Keratinocyte (primary cell): ENCODE measurements around the gene MPO. TPM values are rescaled to one million over a fixed set of nuclear protein-coding genes. Genes with fewer than 3 reads are reported as not detected.
A peak's percentile ranks its signal among the peaks of the same experiment; 100 is the strongest.

Experiments used
- DNase-seq: peaks from one replicate; pipeline ENCODE4 v3.0.0-alpha.2; 2011; ENCODE audit warnings: low read depth, missing footprints, low spot score
- FAIRE-seq: peaks from 2 replicates; lab custom pipeline; 2011; peaks lifted over from hg19 to GRCh38; lab: Jason Lieb, UNC
- H2AFZ ChIP-seq: 2 replicates; pipeline ENCODE4 v1.6.0; 2012; ENCODE audit warnings: low read length, control low read depth, inconsistent platforms; ENCODE audit not compliant: control insufficient read depth
- H3K27ac ChIP-seq: 2 replicates; pipeline ENCODE4 v1.5.1; 2011; ENCODE audit warnings: low read length; ENCODE audit not compliant: control insufficient read depth, insufficient read depth
- H3K27me3 ChIP-seq: 3 replicates; pipeline ENCODE4 v1.6.0; 2011; ENCODE audit warnings: low read length; ENCODE audit not compliant: control insufficient read depth, insufficient read depth; ENCODE audit errors: extremely low read depth
- H3K36me3 ChIP-seq, 2 experiments: 2 replicates in 1 of 2; 3 replicates in 1 of 2; pipeline ENCODE4 v1.5.1; 2011; ENCODE audit warnings: low read length in 2 of 2, mild to moderate bottlenecking in 1 of 2; ENCODE audit not compliant: control insufficient read depth in 2 of 2, insufficient read depth in 2 of 2; ENCODE audit errors: extremely low read depth in 1 of 2
- H3K4me1 ChIP-seq: 3 replicates; pipeline ENCODE4 v1.5.1; 2011; ENCODE audit warnings: low read length; ENCODE audit not compliant: control insufficient read depth, insufficient read depth; ENCODE audit errors: extremely low read depth
- H3K4me2 ChIP-seq: 3 replicates; pipeline ENCODE4 v1.6.0; 2011; ENCODE audit warnings: low read depth, low read length; ENCODE audit not compliant: control insufficient read depth, insufficient read depth; ENCODE audit errors: extremely low read depth
- H3K4me3 ChIP-seq, 3 experiments: fragments of 200-600 bp in 1 of 3; sonication (generic) in 1 of 3; 2 replicates in 2 of 3; 3 replicates in 1 of 3; pipeline ENCODE4 v1.5.1; 2011 to 2016; ENCODE audit warnings: low read length in 3 of 3, mild to moderate bottlenecking in 3 of 3, control low read depth in 2 of 3, inconsistent platforms in 1 of 3, low read depth in 1 of 3, mixed read lengths in 1 of 3, mixed run types in 1 of 3, moderate library complexity in 1 of 3; ENCODE audit not compliant: control insufficient read depth in 2 of 3, insufficient read depth in 2 of 3; ENCODE audit errors: extremely low read depth in 1 of 3
- H3K79me2 ChIP-seq: 2 replicates; pipeline ENCODE4 v1.6.0; 2012; ENCODE audit warnings: low read length; ENCODE audit not compliant: control insufficient read depth, insufficient read depth
- H3K9ac ChIP-seq: 3 replicates; pipeline ENCODE4 v1.6.0; 2011; ENCODE audit warnings: low read length; ENCODE audit not compliant: control insufficient read depth, insufficient read depth; ENCODE audit errors: extremely low read depth
- H3K9me1 ChIP-seq: 3 replicates; pipeline ENCODE4 v1.6.0; 2011; ENCODE audit warnings: low read length; ENCODE audit not compliant: control insufficient read depth, insufficient read depth; ENCODE audit errors: extremely low read depth
- H3K9me3 ChIP-seq: 2 replicates; pipeline ENCODE4 v1.5.1; 2012; ENCODE audit warnings: low read depth, low read length; ENCODE audit not compliant: control insufficient read depth
- H4K20me1 ChIP-seq: 3 replicates; pipeline ENCODE4 v1.6.0; 2011; ENCODE audit warnings: low read length; ENCODE audit not compliant: control insufficient read depth, insufficient read depth; ENCODE audit errors: extremely low read depth
- CTCF ChIP-seq, 3 experiments: IDR thresholded peaks in 1 of 3; conservative IDR thresholded peaks in 1 of 3; optimal IDR thresholded peaks in 1 of 3; 2 replicates in 2 of 3; 3 replicates in 1 of 3; pipeline versions ENCODE3 to v1.5.1; 2011; ENCODE audit warnings: low read length in 3 of 3, mild to moderate bottlenecking in 3 of 3, moderate library complexity in 2 of 3, control low read depth in 1 of 3, inconsistent platforms in 1 of 3; ENCODE audit not compliant: insufficient read depth in 2 of 3; ENCODE audit errors: extremely low read depth in 1 of 3
- EZH2 ChIP-seq: IDR thresholded peaks from one replicate; pipeline ENCODE4 v1.6.1; 2012; ENCODE audit warnings: inconsistent platforms, mild to moderate bottlenecking, low read length, moderate library complexity
- dilution Hi-C: fragments of 300-500 bp; cut with MboI; formaldehyde crosslinking; loops from one replicate; pipeline ENCODE4 v1.7.0; 2020; ENCODE audit warnings: low sequenced_read_pairs; ENCODE audit not compliant: extremely low pct_ligation_motif_present
- polyA plus RNA-seq, 5 experiments: library from polyadenylated mRNA; depleted of rRNA in 3 of 5; stranded (reverse) in 3 of 5; stranded (forward) in 1 of 5; unstranded in 1 of 5; fragments of >200 nt; gene quantifications; 1 replicate in 1 of 5; 2 replicates in 3 of 5; 3 replicates in 1 of 5; pipeline versions ENCODE4 v1.2.1 to v1.2.3, GENCODE V29; 2011 to 2012; ENCODE audit warnings: missing spikeins in 2 of 5, low read depth in 1 of 5, low replicate concordance in 1 of 5

The MPO gene
- polyA plus RNA-seq, 1 donor (not counting 4 experiments of a cell fraction or from before 2014, with no cell fraction given) = not detected

GRCh38 chr17:58233543-58233942 is 47.2 kb downstream of the MPO start:
- Histone ChIP-seq H3K4me3 (no peak overlapping the region), H3K4me2 (no peak overlapping the region), H4K20me1 (no peaks in the 10 kb centered on the region), H3K79me2 (no peaks in the 10 kb centered on the region), H3K9me1 (no peaks in the 10 kb centered on the region), H3K36me3 (no peaks in the 10 kb centered on the region), H3K27me3 (peaks cover 1% of the 10 kb centered on the region), H3K27ac (no peak overlapping the region), H3K9ac (no peak overlapping the region), H2AFZ (no peak overlapping the region), H3K9me3 (no peaks in the 10 kb centered on the region), H3K4me1 (no peaks in the 10 kb centered on the region)
- no peak for DNase-seq
- dilution Hi-C loops = no loop called here
- no peak for TF ChIP-seq EZH2
- no peak for TF ChIP-seq CTCF (optimal IDR thresholded peaks at IDR 0.05 in 1 of 3, IDR thresholded peaks at IDR 0.05 in 1 of 3, conservative IDR thresholded peaks at IDR 0.05 in 1 of 3; ENCODE audit: extremely low read depth in 1 of 3, insufficient read depth in 2 of 3, low read length in 3 of 3)
- FAIRE-seq = no peak

- no peaks in the 10 kb centered on the region for H4K20me1 ChIP-seq
- H3K4me1 ChIP-seq = no peaks in the 10 kb centered on the region
- no peak for FAIRE-seq
- no peaks in the 10 kb centered on the region for H3K27me3 ChIP-seq
- H3K79me2 ChIP-seq = no peaks in the 10 kb centered on the region
- H3K9ac ChIP-seq = no peak overlapping the region
- H3K9me1 ChIP-seq = no peaks in the 10 kb centered on the region
- no peak overlapping the region for H3K4me3 ChIP-seq
- no peaks in the 10 kb centered on the region for H3K9me3 ChIP-seq
- TF ChIP-seq CTCF (optimal IDR thresholded peaks at IDR 0.05 in 1 of 3, IDR thresholded peaks at IDR 0.05 in 1 of 3, conservative IDR thresholded peaks at IDR 0.05 in 1 of 3; ENCODE audit: extremely low read depth in 1 of 3, insufficient read depth in 2 of 3, low read length in 3 of 3) (no peak), EZH2 (no peak)
- H3K36me3 ChIP-seq = no peaks in the 10 kb centered on the region
- DNase-seq = peak; percentile 11
- dilution Hi-C loops = no loop called here
- H2AFZ ChIP-seq = no peak overlapping the region
- no peak overlapping the region for H3K4me2 ChIP-seq
- no peak overlapping the region for H3K27ac ChIP-seq
Measured at GRCh38 chr17:58232707-58233156, 48.0 kb downstream of the MPO start.
